Hematopoietic multipotent progenitor cell treated with erythropoietin and hydrocortisone succinate and interleukin-3 and kit ligand, for 15 days (in vitro differentiated cells): ENCODE data around the gene DENND2A.
"Not testable (repeated sequence)": the region's sequence is repeated elsewhere in the genome, so short reads cannot be mapped to it uniquely, and the experiment has no call there.

ENCODE experiments used
- DNase-seq: peaks from one replicate; pipeline ENCODE4 v3.0.0-alpha.2; 2015; ENCODE audit warnings: low spot score

DENND2A gene

DNA sequence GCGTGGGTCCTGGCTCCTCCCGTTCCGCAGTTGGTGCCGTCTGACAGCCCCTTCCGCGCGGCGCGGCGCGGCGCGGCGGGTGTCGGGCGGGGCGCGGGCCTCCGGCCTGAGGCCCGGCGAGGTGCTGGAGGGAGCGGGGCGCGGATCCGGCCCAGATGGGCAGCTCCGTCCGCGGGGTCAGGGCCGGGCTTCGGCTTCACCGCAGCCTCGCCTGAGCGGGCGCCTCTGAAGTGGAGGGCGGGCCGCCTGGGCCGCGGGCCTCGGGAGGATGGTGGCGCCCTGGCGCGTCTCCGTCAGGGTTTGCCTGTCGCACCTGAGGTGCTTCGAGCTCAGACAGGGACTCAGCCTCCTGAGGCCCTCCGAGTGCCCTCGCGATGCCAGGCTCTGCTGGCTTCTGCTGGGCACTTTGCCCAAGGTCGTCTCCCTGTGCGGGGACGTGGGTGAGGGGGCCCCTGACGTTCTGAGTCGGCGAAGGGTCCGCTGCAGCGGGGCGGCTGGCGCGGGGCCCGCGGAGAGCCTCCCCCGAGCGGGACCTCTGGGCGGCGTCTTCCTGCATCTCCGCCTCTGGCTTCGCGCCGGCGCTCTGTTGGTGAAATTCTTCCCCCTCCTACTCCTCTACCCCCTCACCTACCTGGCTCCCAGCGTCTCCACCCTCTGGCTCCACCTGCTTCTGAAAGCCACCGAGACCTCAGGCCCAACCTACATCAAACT is 32.6 kb upstream of the DENND2A start:
- no peak for DNase-seq

DNA sequence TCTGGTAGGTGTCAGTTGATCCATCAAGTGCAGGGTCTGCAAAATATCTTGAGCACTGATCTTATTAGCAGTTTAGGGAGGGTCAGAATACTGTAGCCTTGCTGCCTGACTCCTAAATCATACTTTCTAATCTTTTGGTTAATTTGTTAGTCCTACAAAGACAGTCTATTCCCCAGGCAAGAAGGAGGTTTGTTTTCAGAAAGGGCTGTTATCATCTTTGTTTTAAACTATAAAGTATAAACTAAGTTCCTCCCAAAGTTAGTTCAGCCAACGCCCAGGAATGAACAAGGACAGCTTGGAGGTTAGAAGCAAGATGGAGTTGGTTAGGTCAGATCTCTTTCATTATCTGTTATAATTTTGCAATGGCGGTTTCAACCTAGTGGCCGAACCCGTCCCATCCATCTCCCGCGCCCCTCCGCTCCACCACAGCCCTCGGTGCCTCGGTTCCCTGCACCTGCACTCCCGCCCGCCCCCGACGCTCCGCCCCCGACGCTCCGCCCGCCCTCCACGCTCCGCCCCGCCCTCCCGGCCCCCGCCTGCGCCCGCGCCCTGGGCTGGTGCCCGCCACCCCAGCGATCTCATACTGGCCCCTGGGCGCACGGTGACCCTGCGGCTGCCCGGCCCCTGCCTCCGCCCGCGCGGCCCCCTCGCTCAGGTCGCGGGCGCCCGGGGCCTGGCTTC is 31.9 kb upstream of the DENND2A start, which contains the start of gene ADCK2:
Gene ADCK2, plus strand, starts transcription at position 564 of the 681 bp plus-strand sequence. CDS start 386 bp downstream, outside the sequence.
- peak; percentile 58 for DNase-seq

DNA sequence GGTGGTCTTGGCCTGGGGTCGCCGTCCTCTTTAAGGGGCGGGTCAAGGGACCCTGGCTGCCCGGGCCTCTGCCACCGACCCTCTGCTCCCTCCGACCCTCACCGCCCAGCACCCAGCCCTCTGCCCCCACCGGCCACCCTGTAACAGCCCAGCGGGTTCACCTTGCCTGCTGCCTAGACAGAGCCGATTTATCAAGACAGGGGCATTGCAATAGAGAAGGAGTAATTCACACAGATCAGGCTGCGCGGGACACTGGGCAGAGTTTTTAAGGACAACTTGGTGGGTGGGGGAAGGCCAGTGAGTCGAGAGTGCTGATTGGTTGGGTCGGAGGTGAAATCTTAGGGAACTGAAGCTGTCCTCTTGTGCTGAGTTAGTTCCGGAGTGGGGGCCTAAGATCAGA is 31.4 kb upstream of the DENND2A start:
- DNase-seq = no peak

DNA sequence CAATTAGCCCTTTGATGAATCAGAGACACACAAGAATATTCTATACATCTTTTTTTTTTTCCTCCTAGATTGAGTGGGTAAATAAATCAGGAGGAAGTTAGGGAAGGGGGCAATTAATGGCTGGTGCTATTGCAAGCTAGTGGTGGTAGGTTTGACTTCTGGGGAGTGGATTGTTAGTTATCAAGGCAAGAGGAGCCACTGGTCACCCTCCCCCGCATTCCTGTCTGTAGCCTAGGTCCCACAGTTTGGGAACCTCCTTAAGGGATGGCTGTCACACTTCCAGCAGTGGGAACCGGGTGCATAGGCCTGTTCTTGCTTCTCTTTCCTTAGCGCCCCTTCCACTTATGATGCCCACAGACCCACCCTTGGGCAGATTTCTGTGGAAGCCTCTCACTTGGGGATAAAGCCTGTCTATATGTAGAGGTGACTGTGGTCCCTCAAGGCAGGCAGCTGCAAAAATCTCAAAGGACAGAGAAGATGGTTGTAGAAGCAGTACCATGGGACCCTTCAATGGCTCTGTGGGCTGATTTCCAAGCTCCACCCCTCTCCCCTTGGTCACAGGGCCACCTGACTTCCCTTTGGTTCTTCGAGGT is 29.8 kb upstream of the DENND2A start:
- DNase-seq = no peak

DNA sequence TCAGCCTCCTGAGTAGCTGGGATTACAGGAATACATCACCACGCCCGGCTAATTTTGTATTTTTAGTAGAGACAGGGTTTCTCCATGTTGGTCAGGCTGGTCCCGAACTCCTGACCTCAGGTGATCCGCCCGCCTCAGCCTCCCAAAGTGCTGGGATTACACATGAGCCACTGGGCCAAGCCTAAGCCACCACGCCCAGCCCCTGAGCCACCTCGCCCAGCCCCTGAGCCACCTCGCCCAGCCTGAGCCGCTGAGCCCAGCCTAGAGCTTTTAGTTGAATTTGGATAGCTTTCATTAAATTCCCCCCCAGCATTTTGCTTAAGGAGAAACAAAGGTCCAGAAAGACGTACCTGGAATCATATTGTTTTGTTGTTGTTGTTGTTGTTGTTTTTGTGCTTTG is 29.2 kb upstream of the DENND2A start:
- DNase-seq = not testable (repeated sequence)

DNA sequence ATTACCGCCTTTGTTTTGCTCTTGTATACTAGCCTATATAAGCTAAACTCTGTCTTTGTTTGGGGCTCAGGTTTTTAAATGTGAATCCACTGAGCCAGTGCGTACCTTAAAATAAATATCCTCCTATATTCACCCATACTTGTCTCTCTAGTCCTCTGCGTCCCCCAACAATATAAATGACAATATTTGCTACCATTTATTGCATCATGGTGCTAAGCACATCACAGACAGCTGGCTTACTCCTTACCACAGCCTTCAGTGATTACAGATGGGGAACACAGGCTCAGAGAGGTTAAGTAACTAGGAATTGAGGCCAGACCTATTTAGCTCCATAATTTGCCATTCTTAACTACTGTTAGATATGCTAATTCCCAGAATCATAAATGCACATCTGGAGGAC is 28.7 kb upstream of the DENND2A start:
- DNase-seq = no peak

DNA sequence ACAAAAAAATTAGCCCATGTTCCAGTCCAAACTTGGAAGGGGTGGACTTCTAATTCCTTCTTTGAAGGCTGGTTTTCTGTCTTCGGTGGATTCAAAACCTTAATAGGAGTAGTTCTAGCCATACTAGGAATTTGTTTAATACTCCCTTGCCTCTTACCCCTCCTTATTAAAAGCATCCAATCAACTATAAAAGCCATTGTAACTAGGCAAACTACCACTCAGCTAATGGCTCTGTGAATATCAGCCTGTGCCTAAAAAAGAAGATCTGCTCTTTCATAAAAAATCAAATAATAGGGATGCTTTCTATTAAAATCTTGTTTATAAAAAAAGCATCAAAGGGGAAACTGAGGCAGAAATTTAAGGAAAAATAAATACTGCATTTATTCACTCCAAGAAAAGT is 28.0 kb upstream of the DENND2A start:
- DNase-seq = no peak

DNA sequence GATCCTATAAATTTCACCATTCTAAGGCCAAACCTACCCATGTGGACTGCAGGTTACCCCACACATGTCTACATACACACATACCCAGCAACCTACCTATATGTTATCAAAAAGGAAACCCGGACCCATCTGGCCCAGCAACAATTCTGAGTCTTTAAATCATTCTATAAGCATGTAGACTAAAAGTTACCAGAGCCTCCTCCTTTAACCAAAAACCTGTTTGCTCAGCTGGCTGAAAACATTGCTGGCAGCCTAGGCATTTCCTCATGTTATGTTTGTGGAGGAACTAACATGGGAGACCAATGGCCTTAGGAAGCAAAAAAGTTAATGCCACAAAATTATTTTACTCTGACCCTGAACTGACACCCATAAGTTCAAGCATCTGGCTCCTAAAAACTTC is 26.9 kb upstream of the DENND2A start:
- no peak for DNase-seq

DNA sequence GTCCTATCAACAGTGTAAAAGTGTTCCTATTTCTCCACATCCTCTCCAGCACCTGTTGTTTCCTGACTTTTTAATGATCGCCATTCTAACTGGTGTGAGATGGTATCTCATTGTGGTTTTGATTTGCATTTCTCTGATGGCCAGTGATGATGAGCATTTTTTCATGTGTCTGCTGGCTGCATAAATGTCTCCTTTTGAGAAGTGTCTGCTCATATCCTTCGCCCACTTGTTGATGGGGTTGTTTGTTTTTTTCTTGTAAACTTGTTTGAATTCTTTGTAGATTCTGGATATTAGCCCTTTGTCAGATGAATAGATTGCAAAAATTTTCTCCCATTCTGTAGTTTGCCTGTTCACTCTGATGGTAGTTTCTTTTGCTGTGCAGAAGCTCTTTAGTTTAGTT is 22.3 kb upstream of the DENND2A start:
- DNase-seq = not testable (repeated sequence)

DNA sequence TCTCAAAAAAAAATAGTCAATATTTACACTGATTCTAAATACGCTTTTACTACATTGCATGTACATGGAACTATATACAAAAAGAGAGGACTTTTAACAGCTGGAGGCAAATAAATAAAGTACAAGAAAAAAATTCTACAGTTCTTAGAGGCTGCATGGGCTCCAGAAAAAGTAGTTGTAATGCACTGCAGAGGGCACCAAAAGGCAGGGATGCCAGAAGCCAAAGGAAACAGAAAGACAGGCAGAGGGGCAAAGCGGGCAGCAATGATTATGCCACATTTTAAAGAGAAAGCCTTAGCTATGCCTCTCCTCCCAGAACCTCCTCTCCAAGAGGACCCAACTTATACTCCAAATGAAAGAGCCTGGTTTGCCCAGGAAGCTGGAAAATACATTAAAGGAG is 20.5 kb upstream of the DENND2A start:
- no peak for DNase-seq

DNA sequence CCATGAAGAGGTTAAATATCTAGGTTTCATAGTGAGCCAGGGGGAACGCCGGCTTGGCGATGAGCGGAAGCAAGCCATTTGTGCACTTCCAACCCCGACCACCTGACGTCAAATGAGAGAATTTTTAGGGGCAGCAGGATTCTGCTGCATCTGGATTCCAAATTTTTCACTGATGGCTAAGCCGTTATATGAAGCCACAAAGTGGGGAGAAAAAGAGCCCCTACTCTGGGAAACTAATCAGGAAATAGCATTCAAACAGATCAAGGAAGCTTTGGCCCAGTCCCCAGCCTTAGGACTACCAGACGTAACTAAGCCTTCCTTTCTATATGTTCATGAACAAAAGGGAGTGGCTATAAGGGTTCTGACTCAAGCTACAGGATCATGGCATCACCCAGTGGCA is 19.2 kb upstream of the DENND2A start:
- no peak for DNase-seq

DNA sequence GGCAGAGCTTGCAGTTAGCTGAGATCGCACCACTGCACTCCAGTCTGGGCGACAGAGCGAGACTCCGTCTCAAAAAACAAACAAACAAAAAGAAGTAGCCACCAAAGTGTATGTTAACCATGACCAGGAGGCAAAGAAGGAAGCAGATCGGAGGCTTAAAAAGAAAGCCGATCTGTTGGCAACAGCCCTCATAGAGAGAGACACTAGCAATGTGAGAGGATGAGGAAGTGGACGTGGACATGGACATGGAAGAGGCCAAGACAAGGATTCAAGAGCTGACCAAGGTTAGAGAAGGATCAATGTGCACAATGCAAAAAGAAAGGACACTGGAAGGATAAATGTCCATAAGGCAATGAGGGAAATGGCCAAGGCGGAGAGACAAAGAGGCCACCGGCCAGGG is 17.3 kb upstream of the DENND2A start:
- no peak for DNase-seq

DNA sequence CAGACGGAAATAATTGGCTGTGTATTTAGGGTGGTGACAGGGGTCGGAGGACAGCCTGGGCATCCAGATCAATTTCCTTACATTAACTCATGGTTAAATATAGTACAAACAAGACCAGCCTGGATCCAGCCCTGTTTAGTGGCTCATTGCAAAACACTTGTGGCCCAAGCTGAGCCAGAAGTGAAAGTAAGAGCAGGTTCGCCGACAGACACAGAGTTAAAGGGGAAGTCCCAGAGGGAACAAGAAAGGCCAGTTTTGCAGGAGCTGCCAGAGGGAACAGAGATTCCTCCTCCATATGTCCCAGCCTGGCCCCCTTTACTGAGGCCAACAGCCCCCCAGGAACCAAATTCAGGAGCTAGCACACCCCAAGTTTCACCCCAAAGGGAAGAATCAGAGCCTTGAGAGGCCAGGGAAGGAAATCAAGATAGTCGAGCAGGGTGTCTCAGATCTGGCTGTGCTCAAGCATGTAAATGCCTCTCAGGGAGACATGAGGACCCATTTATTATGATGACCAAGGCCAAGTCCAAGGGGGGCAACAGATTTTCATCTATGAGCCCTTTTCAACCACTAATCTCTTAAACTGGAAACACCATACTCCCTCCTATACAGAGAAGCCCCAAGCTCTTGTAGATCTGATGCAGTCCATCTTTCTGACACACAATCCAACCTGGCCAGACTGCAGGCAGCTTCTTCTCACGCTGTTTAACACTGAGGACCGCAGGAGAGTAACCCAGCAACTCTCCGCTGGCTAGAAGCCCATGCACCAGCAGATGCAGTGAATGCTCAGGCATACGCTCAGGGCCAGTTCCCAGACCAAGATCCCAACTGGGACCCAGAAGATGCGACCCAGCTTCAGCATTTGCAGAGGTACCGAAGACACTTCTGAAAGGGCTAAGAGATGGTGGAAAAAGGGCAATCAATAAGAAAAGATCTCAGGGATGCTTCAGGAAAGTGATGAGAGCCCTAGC is 16.2 kb upstream of the DENND2A start:
- DNase-seq = no peak

DNA sequence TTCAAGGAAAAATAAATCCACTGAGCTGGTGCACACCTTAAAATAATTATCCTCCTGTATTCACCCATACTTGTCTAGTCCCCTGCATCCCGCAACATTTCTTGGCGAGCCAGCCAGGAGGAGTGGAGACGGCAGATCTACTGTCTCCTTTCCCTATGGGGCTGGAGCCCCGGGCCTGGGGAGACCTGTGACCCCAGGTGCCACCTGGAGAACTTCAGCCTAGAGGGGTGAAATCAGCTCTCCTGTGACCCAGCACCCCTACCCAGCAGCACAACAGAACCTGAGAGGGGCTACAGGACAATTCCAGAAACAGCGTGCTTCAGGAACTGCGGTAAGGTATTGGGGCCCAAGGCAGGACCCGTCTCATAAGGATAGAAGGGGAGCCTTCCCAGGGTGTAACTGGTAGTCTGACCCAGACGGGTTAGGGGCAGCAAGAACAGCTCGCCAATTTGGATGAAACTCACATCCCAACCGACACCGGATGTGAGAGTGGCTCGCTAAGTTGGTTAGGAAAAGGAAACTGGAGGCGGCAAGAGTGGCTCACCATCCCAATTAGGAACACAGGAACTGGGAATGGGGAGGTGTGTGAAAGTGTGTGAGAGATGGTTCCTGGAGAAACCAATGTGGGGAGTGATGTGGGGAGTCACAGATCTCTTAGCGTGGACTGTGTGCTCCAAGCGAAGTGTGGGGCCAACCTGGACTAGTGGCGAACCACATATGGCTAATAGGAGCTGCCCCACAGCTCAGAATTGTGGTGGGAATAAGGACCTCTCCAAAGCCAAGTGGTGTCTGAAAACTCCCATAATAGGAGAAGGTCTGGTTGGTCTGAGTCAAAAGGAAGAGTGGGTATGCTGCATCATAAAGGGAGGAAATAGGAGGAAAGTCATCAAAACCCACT is 15.1 kb upstream of the DENND2A start:
- DNase-seq = no peak

DNA sequence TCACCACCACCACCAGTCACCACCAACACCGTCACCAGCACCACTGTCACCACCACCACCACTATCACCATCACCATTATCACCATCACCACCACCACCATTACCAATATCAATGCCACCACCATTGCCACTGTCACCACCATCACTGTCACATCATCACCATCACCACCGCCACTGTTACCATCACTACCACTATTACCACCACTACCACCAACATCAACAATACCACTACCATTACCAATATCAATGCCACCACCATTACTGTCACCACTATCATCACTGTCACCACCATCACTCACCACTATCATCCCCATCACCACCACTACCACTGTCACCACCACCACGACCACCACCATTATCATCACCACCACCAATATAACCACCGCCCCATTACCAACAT is 14.0 kb upstream of the DENND2A start:
- DNase-seq = no peak

DNA sequence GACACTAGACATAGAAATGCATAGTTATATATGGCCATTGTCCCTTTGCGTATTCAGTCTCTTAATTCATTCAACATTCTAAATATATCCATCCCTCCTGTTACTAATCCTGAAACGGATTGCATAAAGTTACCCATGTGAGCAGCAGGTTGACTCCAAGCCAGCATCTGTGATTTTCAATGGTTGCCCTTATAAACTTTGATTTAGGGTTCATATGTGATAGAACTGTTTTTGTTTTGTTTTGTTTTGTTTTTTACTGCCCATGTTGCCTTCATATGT is 13.4 kb upstream of the DENND2A start:
- DNase-seq = no peak

DNA sequence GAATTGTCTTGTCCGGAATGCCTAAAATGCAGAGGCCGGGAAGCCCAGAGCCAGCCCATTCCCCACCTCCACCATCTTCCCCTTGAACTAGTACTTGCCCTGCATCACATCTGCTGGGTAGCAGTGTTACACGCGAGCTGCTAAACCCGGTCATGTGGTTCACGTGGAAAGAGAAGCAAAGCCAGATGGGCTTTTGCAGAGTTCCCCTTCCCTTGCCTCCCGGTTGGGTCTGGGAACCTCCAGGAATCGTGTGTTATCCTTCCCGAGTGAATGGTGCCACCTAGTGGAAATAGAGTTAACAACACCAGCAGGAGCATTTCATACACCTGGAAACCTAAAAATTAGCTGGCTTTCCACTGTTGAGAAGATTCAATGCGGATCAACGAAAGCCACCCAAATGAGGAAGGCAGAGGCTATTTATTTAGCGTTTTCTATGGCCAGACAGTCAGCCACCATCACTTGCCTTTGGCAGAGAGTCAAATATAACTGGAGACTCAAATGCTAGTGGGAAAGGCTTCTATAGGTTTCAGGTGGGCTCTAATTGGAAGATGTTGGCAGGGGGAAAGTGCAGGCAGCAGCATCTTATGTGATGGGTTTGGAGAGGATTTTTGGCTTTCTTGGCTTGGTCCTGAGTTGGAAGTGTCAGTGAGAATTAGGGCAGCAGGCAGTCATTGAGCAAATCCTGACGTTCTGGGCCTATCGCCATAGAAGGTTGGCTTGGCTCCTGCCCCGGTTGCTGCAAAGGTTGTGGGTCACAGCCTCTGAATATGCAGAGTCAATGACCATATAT is 12.9 kb upstream of the DENND2A start:
- DNase-seq = peak; percentile 75

DNA sequence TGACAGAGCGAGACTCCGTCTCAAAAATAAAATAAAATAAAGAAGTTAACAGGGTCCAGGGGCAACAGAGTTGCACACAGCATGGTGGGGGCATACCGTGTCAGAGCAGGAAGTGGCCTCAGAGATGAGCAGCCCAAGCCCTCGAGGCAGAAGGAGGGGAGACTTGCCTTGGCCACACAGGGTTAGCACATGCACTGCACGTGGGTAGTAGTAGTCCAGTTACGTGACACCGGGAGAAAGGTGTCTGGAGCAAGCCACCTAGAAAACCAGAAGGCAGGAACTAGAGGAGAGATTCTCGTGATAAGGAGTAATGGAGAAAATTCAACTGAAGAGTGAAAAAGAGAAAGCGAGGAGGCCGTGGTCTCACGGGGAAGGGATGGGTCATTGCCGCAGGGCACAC is 9.8 kb upstream of the DENND2A start:
- no peak for DNase-seq

DNA sequence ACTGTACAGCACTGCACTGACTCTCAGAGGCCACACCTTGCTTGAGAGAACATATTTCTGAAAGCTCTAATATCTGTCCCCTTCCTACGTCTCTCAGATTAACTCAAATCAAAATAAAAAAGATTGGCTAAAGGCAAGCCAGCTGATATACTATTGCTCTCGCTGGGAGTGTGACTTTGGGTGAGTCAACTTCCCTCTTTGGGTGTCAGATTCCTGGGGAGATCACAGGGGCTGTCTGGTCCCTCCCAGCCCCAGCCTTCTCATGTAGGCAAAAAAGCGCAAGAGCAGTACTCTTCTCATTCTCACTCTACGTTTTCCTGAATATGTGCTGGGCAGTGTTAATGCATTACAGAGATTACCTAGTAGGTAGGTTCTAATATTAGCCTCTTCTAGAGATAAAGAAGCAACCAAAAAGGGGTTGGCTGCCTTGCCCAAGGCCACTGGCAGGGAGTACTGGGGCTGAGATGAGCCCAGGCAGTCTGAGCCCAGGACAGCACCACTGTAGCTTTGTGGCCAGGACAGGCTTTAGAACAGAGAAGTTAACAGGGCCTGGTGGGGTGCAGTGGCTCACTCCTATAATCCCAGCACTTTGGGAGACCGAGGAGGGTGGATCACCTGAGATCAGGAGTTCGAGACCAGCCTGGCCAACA is 9.1 kb upstream of the DENND2A start:
- no peak for DNase-seq
